Activated CD8-positive, alpha-beta memory T cell treated with anti-CD3 and anti-CD28 coated beads for 24 hours (primary cell): ENCODE results near the gene TGM6.

ENCODE experiments used
- DNase-seq: peaks from one replicate; pipeline ENCODE4 v3.0.0-alpha.2; 2020

The TGM6 gene

DNA sequence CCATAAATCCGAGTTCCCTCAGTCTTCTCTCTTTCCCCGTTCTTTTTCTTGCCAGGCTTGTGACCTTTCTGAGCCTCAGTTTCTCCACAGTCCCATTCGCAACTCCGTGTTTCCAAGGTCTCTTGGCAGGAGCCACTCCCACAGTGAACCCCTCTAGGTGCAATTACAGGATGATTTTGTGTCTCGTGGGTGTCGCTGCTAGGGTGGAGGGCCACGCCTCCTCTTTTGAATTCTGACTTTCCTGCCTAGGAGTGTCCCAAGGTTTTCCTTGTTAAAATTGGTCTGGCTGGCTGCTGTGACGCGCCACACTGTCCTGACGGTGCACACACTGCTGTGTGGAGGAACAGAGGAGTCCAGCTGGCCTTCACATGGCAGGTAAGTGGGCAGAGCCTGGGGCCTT, at the start of gene TGM6:
Gene TGM6, plus strand, starts transcription at position 301 of the 400 bp plus-strand sequence. Its CDS starts 68 bp downstream, at position 369.
- DNase-seq: no peak

DNA sequence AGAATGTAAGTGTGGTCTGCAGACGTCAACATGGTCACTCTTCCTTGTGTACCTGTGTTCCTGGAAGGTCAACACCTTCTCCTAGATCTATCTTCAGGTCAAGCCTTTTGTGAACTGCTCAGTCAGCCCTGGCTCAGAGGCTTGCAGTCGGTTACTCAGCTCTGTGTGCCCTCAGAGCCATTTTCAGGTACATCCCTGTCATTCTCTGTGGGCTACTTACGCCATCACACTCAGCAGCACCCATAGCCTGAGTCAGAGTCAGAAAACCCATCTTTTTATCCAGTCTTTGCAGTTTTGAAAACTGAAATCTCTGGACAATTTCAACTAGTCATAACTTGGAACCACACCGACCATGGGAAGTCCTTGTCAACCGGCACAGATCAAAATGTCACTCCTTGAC, 49.6 kb upstream of the TGM6 start:
- DNase-seq: no peak

- DNase-seq: peak; percentile 33
Measured at GRCh38 chr20:2331901-2332565, 48.7 kb upstream of the TGM6 start.

- DNase-seq: peak; percentile 19
Measured at GRCh38 chr20:2332711-2333110, 48.0 kb upstream of the TGM6 start.

GRCh38 chr20:2333821-2334220, 46.9 kb upstream of the TGM6 start:
- peak; percentile 37 for DNase-seq

DNA sequence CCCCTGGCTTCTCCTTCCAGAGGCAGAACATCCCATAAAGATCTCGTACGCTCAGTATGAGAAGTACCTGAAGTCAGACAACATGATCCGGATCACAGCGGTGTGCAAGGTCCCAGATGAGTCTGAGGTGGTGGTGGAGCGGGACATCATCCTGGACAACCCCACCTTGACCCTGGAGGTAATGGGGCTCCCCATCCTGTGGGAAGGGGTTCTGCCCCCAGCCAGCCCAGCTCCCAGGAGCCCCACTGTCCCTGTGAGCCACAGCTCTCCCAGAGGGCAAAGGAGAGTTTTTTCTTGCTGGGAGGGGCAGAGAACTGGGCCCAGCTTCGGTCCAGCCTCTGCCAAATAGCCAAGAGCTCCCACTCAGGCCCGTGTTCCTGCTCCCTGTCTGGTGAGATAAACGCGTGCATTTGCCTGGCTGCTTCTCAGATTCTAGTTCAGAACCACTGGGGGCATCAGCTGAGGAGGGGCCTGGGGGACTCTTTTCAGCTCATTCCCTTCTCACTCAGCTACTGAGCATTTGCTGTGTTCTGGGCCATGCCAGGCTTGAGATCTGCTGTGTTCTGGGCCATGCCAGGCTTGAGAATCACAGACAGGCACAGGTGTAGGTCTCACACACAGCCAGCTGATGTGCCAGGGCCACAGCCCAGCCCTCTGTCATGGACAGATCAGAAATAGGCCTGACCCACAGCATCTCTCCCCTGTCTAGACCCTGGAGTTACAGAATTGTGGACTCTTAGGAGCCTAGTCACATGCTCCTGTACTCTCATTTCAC, 45.4 kb upstream of the TGM6 start:
- peak; percentile 24 for DNase-seq

GRCh38 chr20:2336471-2336870, 44.2 kb upstream of the TGM6 start:
- peak; percentile 17 for DNase-seq

DNA sequence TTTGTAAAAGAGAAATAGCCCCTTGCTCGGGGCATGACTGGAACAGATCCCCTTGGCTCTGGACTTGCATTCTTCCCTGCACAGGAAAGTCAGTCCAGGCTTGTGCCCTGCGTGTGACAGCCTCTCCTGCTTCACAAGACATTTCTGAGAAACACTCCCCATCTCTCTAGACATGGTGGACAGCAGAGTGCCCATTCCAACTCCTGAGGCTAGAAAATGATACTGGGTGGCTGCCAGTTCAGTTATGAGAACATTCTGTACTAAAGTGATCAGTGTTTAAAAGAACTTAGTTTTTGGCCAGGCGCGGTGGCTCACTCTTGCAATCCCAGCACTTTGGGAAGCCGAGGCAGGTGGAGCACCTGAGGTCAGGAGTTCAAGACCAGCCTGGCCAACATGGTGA, 43.6 kb upstream of the TGM6 start:
- DNase-seq: peak; percentile 38

DNA sequence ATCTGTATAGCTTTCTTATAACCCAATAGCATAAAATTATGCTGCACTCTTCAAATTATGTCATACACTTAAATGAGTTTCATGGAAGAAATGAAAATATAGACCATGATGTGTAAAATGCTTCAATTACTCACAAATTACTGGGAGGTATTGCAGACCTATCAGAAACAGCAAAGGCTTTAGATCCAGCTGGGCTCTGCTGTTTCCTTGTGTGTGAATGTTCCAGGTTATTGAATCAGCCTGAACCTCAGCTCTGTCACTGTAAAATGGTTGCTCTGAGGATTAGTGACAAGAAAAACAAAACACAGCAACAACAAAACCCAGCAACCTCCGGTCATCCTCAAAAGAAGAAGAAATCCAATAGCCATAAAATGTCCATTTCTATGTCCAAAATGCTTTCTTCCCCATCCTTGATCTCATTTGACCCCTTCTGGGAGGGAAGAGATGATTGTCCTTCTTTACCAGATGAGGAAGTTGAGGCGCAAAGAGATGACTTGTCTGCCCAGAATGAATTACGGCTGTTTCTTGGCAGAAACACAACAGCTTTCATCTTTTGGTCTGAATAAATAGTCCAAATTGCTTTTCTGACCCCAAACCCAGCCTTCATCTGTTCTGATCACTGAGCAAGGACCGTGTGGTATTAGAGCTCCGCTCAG, 42.2 kb upstream of the TGM6 start:
- peak; percentile 19 for DNase-seq

- DNase-seq: no peak
Measured at GRCh38 chr20:2340136-2340535, 40.6 kb upstream of the TGM6 start.

GRCh38 chr20:2340823-2341222, 39.9 kb upstream of the TGM6 start:
- DNase-seq: peak; percentile 40

- peak; percentile 21 for DNase-seq
Measured at GRCh38 chr20:2341336-2341735, 39.4 kb upstream of the TGM6 start.

- no peak for DNase-seq
Measured at GRCh38 chr20:2342243-2342642, 38.5 kb upstream of the TGM6 start.

GRCh38 chr20:2346188-2346587, 34.5 kb upstream of the TGM6 start:
- DNase-seq: peak; percentile 41

DNA sequence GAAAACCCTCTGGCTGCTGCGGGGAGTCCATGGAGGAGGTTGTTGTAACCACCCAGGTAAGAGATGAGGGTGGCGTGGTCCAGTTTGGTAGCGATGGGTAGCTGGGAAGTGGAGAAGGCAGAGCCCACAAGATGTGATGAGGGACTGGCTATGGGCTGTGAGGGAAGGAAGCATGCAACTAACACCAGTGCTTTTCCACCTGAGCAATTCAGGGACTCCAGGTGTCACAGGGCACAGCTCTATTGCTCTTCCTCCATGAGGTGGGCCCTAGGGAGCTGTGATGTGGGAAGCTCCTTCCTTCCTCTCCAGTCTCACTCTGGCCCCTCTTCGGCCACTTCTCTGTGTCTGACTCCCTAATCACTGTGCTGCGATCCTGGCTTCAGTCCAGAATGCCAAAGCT, 32.4 kb upstream of the TGM6 start:
- peak; percentile 46 for DNase-seq

- DNase-seq: no peak
Measured at GRCh38 chr20:2349801-2350200, 30.9 kb upstream of the TGM6 start.

DNA sequence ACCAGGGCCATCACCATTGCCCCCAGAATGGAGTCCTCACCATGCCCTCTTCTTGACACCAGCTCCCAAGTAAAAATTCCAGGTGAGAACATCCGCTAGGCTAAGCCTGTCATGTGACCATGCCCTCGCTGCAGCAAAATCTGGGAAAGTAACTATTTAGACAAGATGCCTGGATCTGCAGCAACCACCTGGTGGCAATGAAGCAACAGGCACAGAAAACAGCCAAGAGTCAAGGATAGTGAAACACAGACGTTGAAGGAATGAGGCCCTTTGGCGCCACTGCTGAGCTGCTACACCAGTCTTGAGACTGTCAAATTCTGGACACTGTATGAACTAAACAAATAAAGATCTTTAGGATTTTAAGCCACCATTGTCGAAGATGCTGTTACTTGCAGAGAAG, 30.1 kb upstream of the TGM6 start:
- DNase-seq: no peak

DNA sequence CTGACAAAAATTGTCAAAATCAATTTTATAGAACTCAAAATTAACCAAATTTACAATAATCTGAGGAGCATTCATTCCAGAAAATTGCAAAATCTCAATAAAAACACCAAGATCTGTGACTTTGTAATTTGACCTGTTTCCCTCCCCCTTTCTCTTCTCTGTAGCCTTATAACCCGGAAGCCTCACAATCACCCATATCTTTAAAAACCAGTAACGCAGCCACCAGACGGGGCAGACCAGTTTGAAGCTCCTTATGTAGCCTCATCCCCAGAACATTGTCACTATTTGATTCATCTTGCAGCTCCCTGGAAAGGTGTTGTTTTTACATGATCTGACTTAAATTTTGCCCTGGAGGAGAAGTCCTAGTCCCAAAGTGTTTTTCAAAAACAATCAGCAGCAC, 27.5 kb upstream of the TGM6 start:
- DNase-seq: no peak

DNA sequence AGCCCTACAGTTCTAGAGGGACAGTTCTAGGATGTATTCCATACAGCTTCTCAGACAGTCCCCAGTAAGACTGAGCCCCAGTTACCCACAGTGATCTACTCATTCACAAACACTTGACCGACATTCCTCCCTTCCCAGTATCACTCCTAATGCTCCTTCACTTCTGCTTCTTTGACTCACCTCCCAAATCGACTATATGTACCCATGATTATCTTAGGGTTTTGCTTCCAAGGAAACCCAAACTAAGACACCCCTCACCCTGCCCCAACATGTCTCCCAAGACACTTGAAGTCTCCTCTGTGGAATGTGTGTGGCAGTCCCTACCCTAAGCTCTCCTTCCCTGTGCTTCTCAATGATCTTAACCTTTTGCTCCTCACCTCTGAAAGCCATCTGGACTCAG, 23.6 kb upstream of the TGM6 start:
- no peak for DNase-seq

- no peak for DNase-seq
Measured at GRCh38 chr20:2358006-2358405, 22.7 kb upstream of the TGM6 start.

- DNase-seq: no peak
Measured at GRCh38 chr20:2361035-2361593, 19.6 kb upstream of the TGM6 start.

DNA sequence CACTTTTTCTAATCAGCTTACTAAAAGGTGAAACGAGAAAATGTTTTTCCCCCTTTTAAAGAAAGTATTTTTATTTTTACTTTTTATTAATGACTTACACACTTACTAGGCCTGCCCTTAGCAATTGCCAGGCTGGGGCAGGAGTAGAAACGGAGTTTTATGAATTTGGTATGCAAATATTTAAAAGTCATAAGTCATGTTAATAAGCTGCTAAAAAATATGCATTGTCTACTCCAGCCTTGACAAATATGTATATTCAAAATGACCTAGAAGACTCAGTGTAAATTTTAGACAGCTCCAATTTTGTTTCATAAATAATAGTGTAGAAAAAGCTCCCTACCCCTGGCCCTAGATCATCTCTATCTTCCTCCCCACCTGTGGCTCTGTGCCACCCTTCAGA, 17.5 kb upstream of the TGM6 start:
- no peak for DNase-seq

GRCh38 chr20:2363587-2363986, 17.1 kb upstream of the TGM6 start:
- no peak for DNase-seq

GRCh38 chr20:2364044-2364443, 16.7 kb upstream of the TGM6 start:
- DNase-seq: no peak
